SHP77 treated with DMSO at 0.1 percent for 48 hours (cell line): ENCODE results near the gene LDHB.
"Not testable (repeated sequence)": the region's sequence is repeated elsewhere in the genome, so short reads cannot be mapped to it uniquely, and the experiment has no call there.

Experiments
- DNase-seq: peaks from one replicate; lab custom pipeline; 2025; lab: John Stamatoyannopoulos, UW

The LDHB gene

DNA sequence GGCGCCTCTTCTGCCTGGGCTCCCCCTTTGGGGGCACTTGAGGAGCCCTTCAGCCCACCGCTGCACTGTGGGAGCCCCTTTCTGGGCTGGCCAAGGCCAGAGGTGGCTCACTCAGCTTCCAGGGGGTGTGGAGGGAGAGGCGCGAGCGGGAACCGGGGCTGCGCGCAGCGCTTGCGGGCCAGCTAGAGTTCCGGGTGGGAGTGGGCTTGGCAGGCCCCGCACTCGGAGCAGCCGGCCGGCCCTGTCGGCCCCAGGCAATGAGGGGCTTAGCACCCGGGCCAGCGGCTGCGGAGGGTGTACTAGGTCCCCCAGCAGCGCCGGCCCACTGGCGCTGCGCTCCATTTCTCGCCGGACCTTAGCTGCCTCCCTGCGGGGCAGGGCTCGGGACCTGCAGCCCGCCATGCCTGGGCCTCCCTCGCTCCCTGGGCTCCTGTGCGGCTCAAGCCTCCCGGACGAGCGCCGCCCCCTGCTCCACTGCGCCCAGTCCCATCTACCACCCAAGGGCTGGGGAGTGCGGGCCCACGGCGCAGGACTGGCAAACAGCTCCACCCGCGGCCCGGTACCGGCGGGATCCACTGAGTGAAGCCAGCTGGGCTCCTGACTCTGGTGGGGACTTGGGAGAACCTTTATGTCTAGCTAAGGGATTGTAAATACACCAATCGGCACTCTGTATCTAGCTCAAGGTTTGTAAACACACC is 3.9 kb upstream of the LDHB start:
- DNase-seq, result not testable (repeated sequence)

GRCh38 chr12:21659383-21659782 is 1.7 kb upstream of the LDHB start:
- no peak for DNase-seq

DNA sequence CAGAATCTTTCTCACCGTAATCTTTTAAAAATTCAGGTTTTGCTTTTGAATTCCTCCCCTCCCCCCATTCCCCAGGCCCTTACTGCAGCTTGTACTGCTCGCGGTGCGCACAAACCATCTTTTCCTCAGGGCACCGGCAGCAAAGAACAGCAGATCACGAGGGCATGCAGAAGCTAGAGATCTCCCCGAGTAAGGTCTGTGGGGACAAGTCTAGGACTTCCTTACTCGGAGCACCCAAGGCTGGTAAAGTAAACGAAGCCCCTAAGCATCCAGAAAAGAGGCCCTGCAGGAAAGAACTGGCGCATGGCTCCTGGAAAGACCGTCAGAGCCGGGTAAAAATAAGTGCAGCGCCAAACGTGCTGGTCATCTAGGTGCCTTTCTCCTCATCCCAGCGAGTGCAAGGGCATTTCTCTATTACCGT is 727 bp downstream of the LDHB start:
- no peak for DNase-seq

DNA sequence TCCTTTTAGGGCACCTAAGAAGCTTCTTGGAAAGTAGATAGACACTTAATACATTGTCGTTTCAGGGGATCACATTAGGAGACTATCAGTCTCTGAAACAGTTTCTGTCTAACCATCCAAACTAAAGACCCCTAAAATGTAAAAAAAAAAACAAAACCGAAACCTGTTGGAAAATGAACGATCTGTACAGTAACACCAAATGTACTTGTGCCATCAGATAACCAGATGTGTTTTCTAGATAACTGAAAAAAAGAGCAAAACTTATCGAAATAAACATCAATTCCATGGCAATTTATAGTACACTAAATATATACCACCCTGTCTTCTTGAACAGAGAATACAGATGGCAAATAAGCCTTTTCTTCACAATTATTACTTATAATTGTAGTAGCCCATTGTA is 2.1 kb downstream of the LDHB start:
- DNase-seq, result no peak

- DNase-seq, result no peak
These were observed 5.8 kb downstream of the LDHB start for GRCh38 chr12:21651821-21652220.

DNA sequence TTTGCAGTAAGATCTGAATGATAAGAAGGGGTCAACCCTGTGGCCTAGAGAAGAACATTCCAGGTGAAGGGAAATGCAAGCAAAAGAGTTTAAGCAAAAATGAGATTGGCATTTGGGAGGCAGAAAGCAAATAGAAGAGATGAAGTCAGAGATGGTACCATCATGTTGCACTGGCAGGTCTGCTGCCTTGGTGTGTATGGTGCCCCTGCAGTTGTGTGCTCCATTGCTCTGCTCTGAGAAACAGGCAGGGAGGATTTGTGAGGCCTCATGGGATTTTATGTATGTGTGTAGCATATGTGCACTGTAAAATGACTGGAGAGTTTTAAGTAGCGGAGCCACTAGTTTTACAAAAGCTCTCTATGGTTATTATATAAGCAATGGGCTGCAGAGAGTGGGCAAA is 6.6 kb downstream of the LDHB start:
- no peak for DNase-seq

GRCh38 chr12:21649034-21649433 is 8.6 kb downstream of the LDHB start:
- no peak for DNase-seq

DNA sequence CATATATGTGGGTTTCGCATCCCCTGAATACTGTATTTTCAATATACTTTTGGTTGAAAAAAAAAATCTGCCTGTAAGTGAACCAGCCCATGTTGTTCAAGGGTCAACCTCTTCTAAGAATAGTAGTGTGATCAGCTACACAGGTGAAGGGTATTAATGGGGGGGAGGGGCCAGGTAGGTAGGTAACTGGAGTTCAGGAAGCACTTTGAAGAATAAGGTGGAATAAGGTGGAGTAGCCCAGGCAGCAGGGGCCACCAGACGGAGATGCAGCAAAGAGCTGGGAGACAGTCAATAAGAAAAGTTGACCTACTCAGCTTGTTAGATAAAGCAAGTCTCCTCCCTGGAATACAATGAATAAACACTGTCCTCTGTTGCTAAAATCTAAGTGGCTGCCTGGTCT is 9.3 kb downstream of the LDHB start:
- DNase-seq, result no peak

DNA sequence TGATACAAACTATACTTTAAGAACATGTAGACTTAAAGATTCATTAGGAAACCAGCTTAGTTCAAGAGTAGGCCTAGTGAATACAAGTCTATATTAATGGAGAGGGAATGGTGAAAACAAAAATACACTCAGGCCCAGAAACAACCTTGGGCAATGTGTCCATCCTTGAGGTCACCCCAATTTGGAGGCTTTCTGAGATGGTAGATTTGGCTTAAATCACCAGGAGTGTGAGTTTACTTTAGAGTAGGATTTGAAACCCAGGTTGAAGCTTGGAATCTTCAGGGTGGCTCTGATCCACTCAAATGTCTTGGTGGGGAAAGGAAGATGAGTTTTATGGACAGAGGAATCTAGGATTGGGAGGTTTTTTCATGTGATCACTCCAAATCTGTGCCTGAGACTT is 10.5 kb downstream of the LDHB start:
- DNase-seq, result no peak

DNA sequence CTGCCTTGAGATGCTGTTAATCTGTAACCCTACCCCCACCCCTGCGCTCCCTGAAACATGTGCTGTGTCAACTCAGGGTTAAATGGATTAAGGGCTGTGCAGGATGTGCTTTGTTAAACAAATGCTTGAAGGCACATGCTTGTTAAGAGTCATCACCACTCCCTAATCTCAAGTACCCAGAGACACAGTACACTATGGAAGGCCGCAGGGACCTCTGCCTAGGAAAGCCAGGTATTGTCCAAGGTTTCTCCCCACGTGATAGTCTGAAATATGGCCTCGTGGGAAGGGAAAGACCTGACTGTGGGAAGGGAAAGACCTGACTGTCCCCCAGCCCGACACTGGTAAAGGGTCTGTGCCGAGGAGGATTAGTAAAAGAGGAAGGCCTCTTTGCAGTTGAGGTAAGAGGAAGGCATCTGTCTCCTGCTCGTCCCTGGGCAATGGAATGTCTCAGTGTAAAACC is 12.6 kb downstream of the LDHB start:
- DNase-seq, result not testable (repeated sequence)

- no peak for DNase-seq
These were observed 13.1 kb downstream of the LDHB start for GRCh38 chr12:21644516-21644915.

DNA sequence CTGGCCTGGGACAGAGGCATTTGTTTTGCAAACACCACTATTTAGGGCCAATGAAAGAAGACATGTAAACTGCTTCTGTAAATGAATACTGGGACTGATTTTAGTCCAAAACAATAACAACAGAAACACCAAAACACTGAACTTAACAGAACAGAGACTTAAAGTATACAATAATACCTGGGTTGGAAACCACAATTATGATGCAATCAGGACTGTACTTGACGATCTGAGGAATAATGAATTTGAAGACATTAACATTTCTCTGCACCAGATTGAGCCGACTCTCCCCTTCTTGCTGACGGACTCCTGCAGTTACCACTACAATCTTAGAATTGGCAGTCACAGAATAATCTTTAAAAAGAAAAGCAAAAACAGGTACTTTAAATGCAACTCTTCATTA is 13.9 kb downstream of the LDHB start:
- DNase-seq, result no peak

DNA sequence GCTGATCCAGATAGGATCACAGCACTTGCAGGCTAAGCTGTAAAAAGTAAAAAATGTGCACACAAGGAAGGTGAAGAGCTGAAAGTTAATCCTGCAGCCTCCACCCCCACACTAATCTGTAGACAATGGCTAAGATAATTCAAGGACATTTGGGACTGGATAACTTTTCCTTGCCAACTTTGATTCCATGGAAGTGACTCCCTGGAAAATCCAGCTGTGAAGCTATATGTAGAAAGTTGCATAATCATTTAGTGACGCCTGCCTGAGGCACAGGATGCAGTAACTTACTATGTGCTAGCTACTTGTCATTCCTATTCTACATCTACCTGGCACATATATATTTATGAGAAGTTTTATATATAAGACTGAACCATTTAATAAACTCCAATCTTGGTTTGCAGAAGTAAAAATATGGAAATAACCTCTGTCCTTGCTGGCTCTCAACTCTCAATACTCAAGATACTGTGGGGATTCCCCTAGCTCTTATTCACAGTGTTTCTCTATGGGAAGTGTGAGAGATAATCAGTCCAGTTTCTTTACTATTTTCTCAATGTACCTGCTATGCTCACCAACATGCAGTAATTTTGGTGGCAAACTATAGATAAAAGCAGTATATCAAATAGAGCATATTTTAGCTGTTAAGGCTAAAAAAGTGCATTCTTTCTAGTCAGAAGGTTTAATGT is 14.8 kb downstream of the LDHB start:
- DNase-seq, result no peak

- no peak for DNase-seq
These were observed 19.4 kb downstream of the LDHB start for GRCh38 chr12:21638054-21638891.

GRCh38 chr12:21634245-21634644 is 23.4 kb downstream of the LDHB start:
- no peak for DNase-seq

DNA sequence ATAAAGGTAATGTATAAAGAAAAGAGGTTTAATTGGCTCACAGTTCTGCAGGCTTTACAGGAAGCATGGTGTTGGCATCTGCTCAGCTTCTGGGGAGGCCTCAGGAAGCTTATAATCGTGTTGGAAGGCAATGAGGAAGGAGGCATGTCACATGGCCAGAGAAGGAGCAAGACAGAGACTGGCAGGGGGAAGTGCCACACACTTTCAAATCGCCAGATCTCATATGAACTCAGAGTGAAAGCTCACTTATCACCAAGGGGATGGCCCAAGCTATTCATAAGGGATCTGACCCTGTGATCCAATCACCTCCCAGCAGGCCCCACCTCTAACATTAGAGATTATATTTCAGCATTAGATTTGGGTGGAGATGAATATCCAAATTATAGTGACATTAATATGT is 26.3 kb downstream of the LDHB start:
- DNase-seq, result no peak

GRCh38 chr12:21627924-21628323 is 29.7 kb downstream of the LDHB start:
- DNase-seq, result no peak

DNA sequence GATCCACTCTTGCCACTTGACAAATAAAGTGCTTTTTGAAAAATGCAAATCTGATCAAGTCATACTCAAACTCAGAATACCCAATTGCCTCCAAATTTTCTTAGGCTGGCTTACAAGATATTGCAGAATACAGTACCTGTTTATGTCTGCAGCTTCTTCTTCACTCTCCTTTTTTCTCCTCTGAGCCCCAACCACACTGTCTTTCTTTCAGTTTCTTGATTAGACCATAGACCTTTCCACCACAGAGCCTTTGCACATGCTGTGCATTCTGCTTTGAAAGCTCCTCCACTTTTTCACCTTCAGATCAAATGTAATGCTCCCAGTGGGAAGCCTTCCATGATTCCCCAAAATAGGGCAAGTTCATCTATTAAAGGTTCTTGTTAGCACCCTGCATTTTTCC is 39.1 kb downstream of the LDHB start:
- DNase-seq, result no peak

DNA sequence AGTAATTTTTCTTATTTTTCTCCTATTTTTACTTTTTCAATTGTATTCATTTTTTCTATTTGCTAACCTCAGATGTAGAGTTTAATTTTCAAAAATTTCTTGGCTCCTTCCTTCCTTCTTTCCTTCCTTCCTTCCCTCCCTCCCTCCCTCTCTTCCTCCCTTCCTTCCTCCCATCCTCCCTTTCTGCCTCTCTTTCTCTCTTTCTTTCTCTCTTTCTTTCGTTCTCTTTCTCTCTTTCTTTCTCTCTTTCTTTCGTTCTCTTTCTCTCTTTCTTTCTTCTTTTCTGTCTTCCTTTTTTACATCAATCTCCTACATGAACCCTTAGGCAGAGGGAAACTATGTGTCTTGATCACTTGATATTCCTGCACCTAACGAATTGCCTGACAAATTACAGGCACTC is 40.6 kb downstream of the LDHB start:
- no peak for DNase-seq

GRCh38 chr12:21615431-21615830 is 42.2 kb downstream of the LDHB start:
- no peak for DNase-seq

DNA sequence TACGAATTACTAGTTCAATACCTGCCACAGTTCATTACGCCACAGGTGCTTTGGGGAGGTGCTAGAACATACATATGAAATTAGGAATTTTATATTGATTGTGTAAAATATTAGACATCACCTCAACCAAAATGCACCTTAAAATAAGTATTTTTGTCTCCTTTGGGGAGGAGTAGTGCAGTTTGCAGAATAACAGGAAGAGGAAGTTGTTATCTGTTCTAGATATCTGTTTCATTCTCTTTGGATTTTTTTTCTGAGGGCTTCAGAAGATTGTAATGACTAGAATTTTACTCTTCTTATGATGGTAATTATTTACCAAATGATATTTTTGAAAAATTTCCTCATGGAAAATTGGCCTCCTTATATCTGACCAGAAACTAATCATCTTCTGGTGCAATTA is 43.1 kb downstream of the LDHB start:
- no peak for DNase-seq

DNA sequence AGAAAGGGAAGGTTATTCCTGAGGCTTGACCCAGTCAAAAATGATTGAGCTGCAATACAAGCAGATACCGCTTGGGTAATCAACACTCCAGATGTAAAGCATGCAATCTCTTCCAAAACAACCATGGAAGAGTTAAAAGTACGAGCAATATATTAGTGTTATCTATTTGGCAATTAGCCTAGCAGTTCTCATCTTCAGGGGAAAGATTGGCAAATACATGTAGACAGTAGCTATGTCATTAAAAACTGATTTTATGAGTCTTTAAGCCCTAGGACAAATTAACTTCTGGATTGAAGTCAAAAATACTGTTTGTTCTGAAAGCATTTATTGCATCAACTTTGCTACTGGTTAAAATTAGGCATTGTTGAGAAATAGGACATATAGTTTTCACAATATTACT is 43.7 kb downstream of the LDHB start:
- DNase-seq, result no peak

DNA sequence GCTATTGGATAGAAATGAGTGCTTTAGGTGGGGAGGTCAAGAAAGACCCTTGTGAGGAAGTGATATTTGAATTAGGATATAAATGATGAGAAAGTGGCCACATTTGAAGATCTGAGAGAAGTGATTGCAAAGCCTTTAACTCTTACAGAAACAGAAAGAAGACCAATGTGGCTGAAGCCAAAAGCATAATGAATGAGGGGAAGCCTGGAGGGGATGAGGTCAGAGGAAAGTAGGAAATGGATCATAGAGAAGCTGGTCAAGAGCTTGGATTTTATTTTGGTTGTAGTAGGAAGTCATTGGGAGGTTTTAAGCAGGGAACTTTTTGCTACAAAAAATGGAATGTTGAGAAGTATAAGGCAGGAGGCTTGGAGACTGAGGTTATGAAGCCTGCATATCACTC is 49.4 kb downstream of the LDHB start:
- DNase-seq, result no peak
